Progenitor cell of endocrine pancreas (in vitro differentiated cells): ENCODE measurements around the gene PRKX. TPM values are rescaled to one million over a fixed set of nuclear protein-coding genes. Genes with fewer than 3 reads are reported as not detected.
"Not testable (repeated sequence)": the region's sequence is repeated elsewhere in the genome, so short reads cannot be mapped to it uniquely, and the experiment has no call there.

Experiments used
- DNase-seq: peaks from one replicate; pipeline ENCODE4 v3.0.0; 2021; ENCODE audit warnings: low spot score; ENCODE audit not compliant: unreplicated experiment
- H3K27ac Mint-ChIP-seq: 2 replicates; pipeline ENCODE4 v1.8.0; 2021; ENCODE audit warnings: mild to moderate bottlenecking, moderate library complexity, mixed read lengths
- H3K27me3 Mint-ChIP-seq: 2 replicates; pipeline ENCODE4 v1.8.0; 2021; ENCODE audit warnings: mixed read lengths
- H3K36me3 Mint-ChIP-seq: 2 replicates; pipeline ENCODE4 v1.8.0; 2022; ENCODE audit warnings: mixed read lengths; ENCODE audit not compliant: insufficient read depth
- H3K4me1 Mint-ChIP-seq: 2 replicates; pipeline ENCODE4 v1.8.0; 2021; ENCODE audit warnings: low read depth, mixed read lengths
- H3K4me3 Mint-ChIP-seq: 2 replicates; pipeline ENCODE4 v1.8.0; 2021; ENCODE audit warnings: low read depth, mild to moderate bottlenecking, moderate library complexity, mixed read lengths
- H3K9me3 Mint-ChIP-seq: 2 replicates; pipeline ENCODE4 v1.8.0; 2021; ENCODE audit warnings: low read depth, mixed read lengths
- total RNA-seq: library from RNA; stranded (reverse); gene quantifications from 2 replicates; pipeline ENCODE4 v1.2.1, GENCODE V29; 2021
- TF ChIP-seq, protein P1 (sequence below): fragments of 200-600 bp; sonication (generic); IDR thresholded peaks from one replicate; pipeline ENCODE4 v1.5.0; 2021; ENCODE audit warnings: antibody characterized with exemption, mild to moderate bottlenecking; ENCODE audit not compliant: unreplicated experiment

The PRKX gene
- total RNA-seq, 1 donor from 2014 or later, result 54.0 TPM

DNA sequence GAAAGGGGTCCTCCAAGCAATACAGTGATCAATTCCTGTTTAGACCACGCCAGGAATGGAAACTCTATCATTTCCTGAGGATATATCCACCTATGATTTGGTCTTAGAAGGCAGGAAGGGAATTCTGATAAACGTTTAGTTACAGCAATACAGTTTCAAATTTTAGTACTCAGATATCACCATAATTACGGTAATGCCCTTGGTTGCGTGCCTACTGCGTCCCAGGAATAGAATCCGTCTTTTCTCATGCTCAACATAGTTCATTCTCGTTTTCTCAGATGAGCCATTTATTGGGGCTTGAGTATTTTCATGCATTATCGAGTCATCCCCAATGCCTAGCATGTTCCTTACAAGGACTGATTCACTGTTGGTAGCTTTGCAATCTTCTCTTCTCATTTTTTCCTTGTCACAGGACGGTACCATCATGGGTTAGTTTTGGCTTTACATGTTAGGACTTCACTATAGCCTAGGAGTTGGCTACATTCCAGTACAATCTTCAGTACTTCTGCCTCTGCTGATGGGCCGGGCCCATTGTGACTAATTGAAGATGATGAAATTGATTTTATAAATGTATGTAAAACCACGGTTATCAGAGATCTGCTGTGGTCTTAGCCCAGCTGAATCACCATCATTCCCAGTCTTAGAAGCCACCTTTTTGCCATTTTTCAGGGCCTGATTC is 4.4 kb upstream of the PRKX start:
- H3K36me3 Mint-ChIP-seq, result no peaks in the 10 kb centered on the region
- TF ChIP-seq, protein P1, sequence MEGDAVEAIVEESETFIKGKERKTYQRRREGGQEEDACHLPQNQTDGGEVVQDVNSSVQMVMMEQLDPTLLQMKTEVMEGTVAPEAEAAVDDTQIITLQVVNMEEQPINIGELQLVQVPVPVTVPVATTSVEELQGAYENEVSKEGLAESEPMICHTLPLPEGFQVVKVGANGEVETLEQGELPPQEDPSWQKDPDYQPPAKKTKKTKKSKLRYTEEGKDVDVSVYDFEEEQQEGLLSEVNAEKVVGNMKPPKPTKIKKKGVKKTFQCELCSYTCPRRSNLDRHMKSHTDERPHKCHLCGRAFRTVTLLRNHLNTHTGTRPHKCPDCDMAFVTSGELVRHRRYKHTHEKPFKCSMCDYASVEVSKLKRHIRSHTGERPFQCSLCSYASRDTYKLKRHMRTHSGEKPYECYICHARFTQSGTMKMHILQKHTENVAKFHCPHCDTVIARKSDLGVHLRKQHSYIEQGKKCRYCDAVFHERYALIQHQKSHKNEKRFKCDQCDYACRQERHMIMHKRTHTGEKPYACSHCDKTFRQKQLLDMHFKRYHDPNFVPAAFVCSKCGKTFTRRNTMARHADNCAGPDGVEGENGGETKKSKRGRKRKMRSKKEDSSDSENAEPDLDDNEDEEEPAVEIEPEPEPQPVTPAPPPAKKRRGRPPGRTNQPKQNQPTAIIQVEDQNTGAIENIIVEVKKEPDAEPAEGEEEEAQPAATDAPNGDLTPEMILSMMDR, result no peak
- DNase-seq, result no peak
- H3K27me3 Mint-ChIP-seq, result peaks cover 26% of the 10 kb centered on the region
- no peak overlapping the region for H3K4me3 Mint-ChIP-seq
- H3K4me1 Mint-ChIP-seq, result peaks cover 2% of the 10 kb centered on the region
- H3K27ac Mint-ChIP-seq, result no peak overlapping the region
- no peaks in the 10 kb centered on the region for H3K9me3 Mint-ChIP-seq

DNA sequence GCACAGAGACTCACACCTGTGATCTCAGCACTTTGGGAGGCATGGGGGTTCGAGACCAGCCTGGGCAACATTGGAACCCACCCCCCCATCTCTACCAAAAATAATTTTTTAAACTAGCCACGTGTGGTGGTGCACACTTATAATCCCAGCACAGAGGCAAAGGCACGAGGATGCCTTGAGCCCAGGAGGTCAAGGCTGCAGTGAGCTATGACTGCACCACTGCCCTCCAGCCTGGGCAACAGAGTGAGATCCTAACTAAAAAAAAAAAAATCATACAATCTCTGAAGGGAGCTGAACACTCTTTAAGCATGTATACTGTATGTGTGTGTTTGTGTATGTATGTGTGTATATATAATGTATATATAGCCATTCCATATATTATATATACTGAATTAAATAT is 2.5 kb upstream of the PRKX start:
- Mint-ChIP-seq H3K27me3 (peaks cover 38% of the 10 kb centered on the region), H3K9me3 (no peaks in the 10 kb centered on the region), H3K4me1 (peaks cover 10% of the 10 kb centered on the region), H3K36me3 (no peaks in the 10 kb centered on the region), H3K4me3 (no peak overlapping the region), H3K27ac (no peak overlapping the region)
- no peak for DNase-seq
- TF ChIP-seq, protein P1, result no peak

DNA sequence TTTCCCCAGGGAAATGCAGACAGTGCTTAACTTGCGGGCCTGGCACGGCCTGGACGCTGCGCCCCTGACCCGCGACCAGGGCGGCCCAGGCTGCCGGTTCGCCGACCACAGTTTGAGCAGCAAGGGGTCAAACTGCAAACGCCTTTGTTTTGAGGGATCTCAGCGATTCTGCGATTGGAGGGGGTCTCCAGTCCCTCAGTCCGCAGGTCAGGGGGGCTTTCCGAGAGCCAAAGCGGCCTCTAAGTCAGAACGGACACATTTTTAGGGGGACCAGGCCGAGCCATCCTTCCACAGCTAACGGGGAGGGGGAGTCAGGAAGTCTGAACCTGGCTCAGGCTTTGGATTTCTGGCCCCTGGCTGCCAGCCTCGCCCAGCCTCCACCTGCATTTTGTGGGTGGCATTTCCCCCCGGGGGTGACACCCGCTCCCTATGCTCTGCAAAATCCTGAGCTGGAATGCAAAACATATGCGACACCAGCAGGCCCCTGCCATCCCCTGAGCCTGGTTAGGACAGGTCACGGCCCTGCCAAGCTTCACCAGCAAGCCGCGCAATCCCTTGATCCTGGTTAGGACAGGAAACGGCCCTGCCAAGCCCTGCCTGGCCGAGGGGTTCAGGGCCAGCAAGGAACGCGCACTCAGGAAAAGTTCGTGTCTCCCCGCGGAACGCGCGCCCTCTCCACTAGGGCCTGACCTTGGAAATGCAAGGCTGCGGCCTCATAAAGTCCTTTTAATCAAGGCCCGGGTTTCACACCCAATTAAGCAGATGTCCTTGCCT is 1.4 kb upstream of the PRKX start:
- H3K36me3 Mint-ChIP-seq, H3K9me3 Mint-ChIP-seq, DNase-seq: not testable (repeated sequence)
- Mint-ChIP-seq H3K4me1 (peaks cover 10% of the 10 kb centered on the region), H3K4me3 (peak overlapping the region; percentile 79), H3K27me3 (peaks cover 46% of the 10 kb centered on the region), H3K27ac (peak overlapping the region; percentile 13)

DNA sequence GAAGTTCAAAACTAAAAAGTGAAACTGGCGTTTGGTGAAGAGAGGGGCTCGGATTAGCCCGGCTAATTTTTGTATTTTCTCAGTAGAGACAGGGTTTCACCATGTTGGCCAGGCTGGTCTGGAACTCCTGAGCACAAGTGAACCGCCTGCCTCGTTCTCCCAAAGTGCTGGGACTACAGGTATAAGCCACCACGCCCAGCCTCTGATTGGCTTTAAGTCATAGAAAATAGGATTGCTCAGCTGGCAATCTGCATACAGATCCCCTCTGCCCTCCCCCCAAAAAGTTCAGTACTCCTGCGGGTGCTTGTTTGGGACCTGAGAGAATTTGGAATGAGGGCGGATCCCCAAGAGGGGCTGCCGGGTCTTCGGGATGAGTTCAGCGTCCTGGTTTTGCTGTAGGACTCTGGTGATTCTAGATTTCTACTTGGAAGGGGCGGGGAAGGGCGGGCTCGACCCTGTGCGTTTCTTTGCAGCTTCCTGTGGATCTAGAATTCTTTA is 537 bp upstream of the PRKX start:
- DNase-seq, result no peak
- Mint-ChIP-seq H3K27me3 (peaks cover 46% of the 10 kb centered on the region), H3K27ac (peak overlapping the region; percentile 67), H3K4me3 (peak overlapping the region; percentile 79), H3K4me1 (peaks cover 10% of the 10 kb centered on the region), H3K9me3 (no peaks in the 10 kb centered on the region), H3K36me3 (no peaks in the 10 kb centered on the region)
- TF ChIP-seq, protein P1, result no peak

DNA sequence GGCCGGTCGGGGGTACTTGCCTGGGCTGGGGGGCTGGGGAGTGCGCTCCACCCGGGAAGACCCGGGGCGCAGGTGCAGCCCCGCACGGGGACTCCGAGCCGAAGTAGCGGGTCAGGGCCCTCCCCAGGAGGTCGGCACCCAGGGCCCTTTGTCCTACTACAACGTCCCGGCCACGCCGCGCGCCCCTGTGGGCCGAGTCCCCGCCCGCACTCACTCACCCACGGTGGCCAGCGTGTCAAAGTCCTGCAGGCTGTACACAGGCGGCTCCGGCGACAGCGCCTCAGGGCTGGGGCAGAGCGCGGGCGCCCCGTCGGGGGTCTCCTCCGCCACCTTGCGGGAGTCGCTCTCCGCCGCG is 602 bp downstream of the PRKX start:
- Mint-ChIP-seq H3K9me3 (no peaks in the 10 kb centered on the region), H3K36me3 (no peaks in the 10 kb centered on the region), H3K27me3 (peaks cover 46% of the 10 kb centered on the region), H3K27ac (no peak overlapping the region), H3K4me1 (peaks cover 13% of the 10 kb centered on the region), H3K4me3 (peak overlapping the region; percentile 84)
- TF ChIP-seq, protein P1, result no peak
- DNase-seq, result no peak
